Heart left ventricle (tissue), 13 donors: ENCODE measurements around the gene LINGO3.

ENCODE experiments used
- CTCF ChIP-seq, 12 donors: fragments of 200-600 bp; sonication (generic) in 4 of 12; IDR thresholded peaks; one replicate each; pipeline versions ENCODE4 v1.5.0 to v1.8.0; 2018 to 2022; ENCODE audit warnings: antibody characterized with exemption in 12 of 12, mild to moderate bottlenecking in 5 of 12
- POLR2A ChIP-seq, 2 donors: fragments of 450-650 bp; IDR thresholded peaks; one replicate each; pipeline ENCODE4 v1.6.1; 2017; ENCODE audit warnings: antibody characterized with exemption in 2 of 2, mild to moderate bottlenecking in 2 of 2, moderate library complexity in 2 of 2
- donor health status: ischemic (EF 13 %, LVEDD 7.1; RV severe dilation, severe dysfunction).
- donor health status: DM: no; HTN: yes; CAD: no.
- donor health status: DM: no; HTN: no; CAD: no.
- donor health status: ischemic (EF 25% LVEDD 6.9; RV normal size, moderate dysfunction).
- donor health status: ischemic (EF 25% LVEDD 5.7; RV mildly dilated, moderate dysfunction).
- donor health status: ischemic (EF 35%, LVEDD 5.7; RV mildly dilated, moderate dysfunction).
- donor health status: nonischemic (EF 11% LVEDD 7.7; RV severe dilation, severe dysfunction).
- donor health status: DM: yes; HTN: yes; CAD: no.
- donor health status: PGD.
- donor health status: ischemic (EF 29% LVEDD 5.4; RV normal size, mild dysfunction).
- donor health status: nonischemic (EF 23%, LVEDD 6.1; RV moderate dilation, normal function).

GRCh38 chr19:2319551-2319950, 11.6 kb upstream of the LINGO3 start:
- no peak for TF ChIP-seq CTCF (IDR thresholded peaks at IDR 0.05)
- no peak for TF ChIP-seq POLR2A (IDR thresholded peaks at IDR 0.05)
